HepG2 (cell line): ENCODE results near the gene GRHL1. TPM values are rescaled to one million over a fixed set of nuclear protein-coding genes. Genes with fewer than 3 reads are reported as not detected.

Experiments
- ATAC-seq: fragments of 200-7000 bp; cut with Tn5 transposase; 3 replicates; pipeline ENCODE4 v1.9.1; 2020; ENCODE audit warnings: mild to moderate bottlenecking, moderate library complexity
- BruUV-seq: library from RNA; stranded (reverse); fragments of 400-500 nt; replicated peaks from 2 replicates; lab custom pipeline; 2021; lab: Mats Ljungman, UMichigan
- CTCF ChIA-PET: fragments of 300-600 bp; formaldehyde crosslinking; extraction: SDS; loops from one replicate; lab custom pipeline; 2021; ENCODE audit warnings: low total read pairs, inconsistent platforms, low intra/inter-chr PET ratio; lab: Yijun Ruan, JAX
- POLR2A ChIA-PET: fragments of 350-600 bp; sonication (Branson Sonifier 250); formaldehyde crosslinking; loops from one replicate; lab custom pipeline; 2020; ENCODE audit warnings: antibody characterized with exemption, inconsistent platforms; lab: Yijun Ruan, JAX
- DNase-seq: peaks from one replicate; pipeline ENCODE4 v3.0.0-alpha.2; 2015; ENCODE audit warnings: low spot score
- FAIRE-seq: peaks from 3 replicates; lab custom pipeline; 2011; peaks lifted over from hg19 to GRCh38; lab: Jason Lieb, UNC
- H2AFZ ChIP-seq: one replicate; pipeline ENCODE4 v1.6.1; 2011; ENCODE audit warnings: low read length, inconsistent platforms
- H3K27ac ChIP-seq: fragments of 300-600 bp; 3 replicates; pipeline ENCODE4 v1.8.0; 2011; ENCODE audit warnings: mixed run types, mild to moderate bottlenecking, mixed read lengths, low read length, inconsistent platforms; ENCODE audit not compliant: insufficient read depth; ENCODE audit errors: extremely low read length
- H3K27me3 ChIP-seq, 2 experiments: fragments of 200-600 bp in 1 of 2; 2 replicates in 1 of 2; 3 replicates in 1 of 2; pipeline versions ENCODE4 v1.6.0 to v1.8.0; 2011; ENCODE audit warnings: low read length in 2 of 2, mild to moderate bottlenecking in 2 of 2, moderate library complexity in 2 of 2, inconsistent platforms in 1 of 2; ENCODE audit not compliant: insufficient read depth in 2 of 2, control insufficient read depth in 1 of 2
- H3K36me3 ChIP-seq, 2 experiments: fragments of 200-600 bp in 1 of 2; replicated peaks in 1 of 2; 2 replicates in 1 of 2; 3 replicates in 1 of 2; pipeline versions ENCODE4 v1.5.1 to v1.8.0; 2011; ENCODE audit warnings: low read length in 2 of 2, inconsistent platforms in 1 of 2; ENCODE audit not compliant: insufficient read depth in 2 of 2, control insufficient read depth in 1 of 2
- H3K4me1 ChIP-seq: 2 replicates; pipeline ENCODE4 v1.5.1; 2012; ENCODE audit warnings: low read length, inconsistent platforms; ENCODE audit not compliant: insufficient read depth
- H3K4me2 ChIP-seq: 2 replicates; pipeline ENCODE4 v1.6.0; 2011; ENCODE audit warnings: low read depth, low read length, inconsistent platforms
- H3K4me3 ChIP-seq, 3 experiments: fragments of 200-600 bp in 1 of 3; sonication (generic), shearing (Covaris generic) in 1 of 3; replicated peaks in 1 of 3; 2 replicates each; pipeline ENCODE4 v1.5.1; 2011 to 2016; ENCODE audit warnings: low read length in 3 of 3, inconsistent platforms in 2 of 3, low read depth in 2 of 3, mild to moderate bottlenecking in 2 of 3, control low read depth in 1 of 3, mixed read lengths in 1 of 3; ENCODE audit not compliant: insufficient read depth in 1 of 3
- H3K79me2 ChIP-seq: one replicate; pipeline ENCODE4 v1.6.1; 2011; ENCODE audit warnings: low read length, inconsistent platforms; ENCODE audit not compliant: insufficient read depth
- H3K9ac ChIP-seq: 2 replicates; pipeline ENCODE4 v1.6.0; 2011; ENCODE audit warnings: mild to moderate bottlenecking, low read depth, low read length, inconsistent platforms; ENCODE audit not compliant: insufficient read depth
- H3K9me3 ChIP-seq: 2 replicates; pipeline ENCODE4 v1.5.1; 2012; ENCODE audit warnings: mild to moderate bottlenecking, low read length
- H4K20me1 ChIP-seq: 2 replicates; pipeline ENCODE4 v1.6.0; 2011; ENCODE audit warnings: inconsistent platforms, mild to moderate bottlenecking, low read length, moderate library complexity; ENCODE audit not compliant: insufficient read depth
- ATRX ChIP-seq: sonication (generic); formaldehyde crosslinking; IDR thresholded peaks from 2 replicates; pipeline ENCODE4 v1.4.0; 2020; ENCODE audit warnings: missing genetic modification reagents, borderline replicate concordance
- CEBPB ChIP-seq: IDR thresholded peaks from 2 replicates; pipeline ENCODE4 v1.6.1; 2011; ENCODE audit warnings: low read depth, low read length, improper control_type of control experiment, borderline replicate concordance
- CENPX ChIP-seq: sonication (generic); formaldehyde crosslinking; IDR thresholded peaks from 2 replicates; pipeline ENCODE4 v1.9.0; 2021; ENCODE audit warnings: mild to moderate bottlenecking, missing genetic modification reagents, moderate library complexity
- FOSL1 ChIP-seq: sonication (generic); formaldehyde crosslinking; IDR thresholded peaks from 2 replicates; pipeline ENCODE4 v1.9.0; 2021; ENCODE audit warnings: missing genetic modification reagents, borderline replicate concordance
- KDM5A ChIP-seq: fragments of 200-600 bp; sonication (generic); IDR thresholded peaks from 2 replicates; pipeline ENCODE4 v1.7.0; 2018; ENCODE audit warnings: antibody characterized with exemption, mild to moderate bottlenecking, low read length, borderline replicate concordance
- SP140L ChIP-seq: sonication (generic); formaldehyde crosslinking; IDR thresholded peaks from 2 replicates; pipeline ENCODE4 v1.4.0; 2020; ENCODE audit warnings: missing genetic modification reagents, borderline replicate concordance
- THAP11 ChIP-seq: IDR thresholded peaks from 2 replicates; pipeline ENCODE4 v1.6.1; 2016; ENCODE audit warnings: missing biosample characterization, missing genetic modification reagents
- ZC3H13 ChIP-seq: sonication (generic); formaldehyde crosslinking; IDR thresholded peaks from 2 replicates; pipeline ENCODE4 v1.8.1; 2023; ENCODE audit warnings: mild to moderate bottlenecking, missing genetic modification reagents, moderate library complexity
- ZNF205 ChIP-seq: IDR thresholded peaks from 2 replicates; pipeline ENCODE4 v1.6.1; 2018; ENCODE audit warnings: missing biosample characterization, missing genetic modification reagents
- ZSCAN25 ChIP-seq: sonication (generic); formaldehyde crosslinking; IDR thresholded peaks from 2 replicates; pipeline ENCODE4 v1.8.0; 2022; ENCODE audit warnings: mild to moderate bottlenecking, missing genetic modification reagents
- WGBS: methylation state at CpG from one replicate; pipeline ENCODE4 v1.1.6; 2017; ENCODE audit warnings: low lambda C conversion rate; 5-methylcytosine and 5-hydroxymethylcytosine counted together
- in situ Hi-C: cut with HindIII; loops from 2 replicates; pipeline ENCODE4 v1.10.0; 2017; ENCODE audit warnings: low pct_unique_long_range_greater_than_20kb; ENCODE audit not compliant: extremely low pct_ligation_motif_present
- intact Hi-C: fragments of 100-400 bp; cut with micrococcal nuclease; formaldehyde crosslinking; loops from one replicate; pipeline ENCODE4 v1.10.0; 2022; ENCODE audit not compliant: unreplicated experiment
- polyA plus RNA-seq, 8 experiments: library from polyadenylated mRNA; depleted of rRNA in 3 of 8; stranded (reverse) in 7 of 8; unstranded in 1 of 8; fragments of >200 nt; fragmentation: Illumina TruSeq in 4 of 8; extraction: Trizol in 4 of 8; gene quantifications; 2 replicates each; pipeline versions ENCODE4 v1.2.1 to v1.2.3, GENCODE V29; 2011 to 2016; ENCODE audit warnings: low read depth in 4 of 8, missing spikeins in 1 of 8, mixed read lengths in 1 of 8; ENCODE audit not compliant: insufficient read depth in 1 of 8
- total RNA-seq, 5 experiments: library from RNA; depleted of rRNA; stranded (reverse); fragments of >200 nt; fragmentation: Illumina TruSeq; extraction: Trizol; gene quantifications; 2 replicates each; pipeline ENCODE4 v1.2.3, GENCODE V29; 2016; ENCODE audit warnings: low read depth in 1 of 5

GRHL1 gene
- total and polyA plus RNA-seq, 2 of the 13 experiments (the other 11 are each of a cell fraction or from before 2014, with no cell fraction given), result 9.3 to 12.0 TPM

DNA sequence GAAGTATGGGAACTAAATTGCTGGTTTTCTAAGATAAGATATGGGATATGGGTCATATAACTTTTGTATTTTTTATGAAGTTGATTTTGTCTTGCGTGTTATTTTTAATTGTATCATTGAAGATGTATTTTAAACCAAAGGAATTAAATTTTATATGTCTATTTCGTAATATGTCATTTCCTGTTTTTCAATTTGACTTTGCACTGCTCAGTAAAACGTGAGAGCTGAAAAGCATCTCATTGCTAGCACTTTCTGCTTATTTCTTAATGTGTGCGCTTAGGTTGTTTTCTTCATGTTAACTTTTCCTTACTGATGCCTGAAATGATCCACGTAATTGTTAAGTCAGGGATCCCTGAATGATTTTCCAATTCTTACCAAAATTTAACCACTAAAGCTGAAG is 50.6 kb downstream of the GRHL1 start:
- H4K20me1 ChIP-seq, result no peaks in the 10 kb centered on the region
- no peak for ATAC-seq
- H3K4me3 ChIP-seq, result no peak overlapping the region
- no peak overlapping the region for H3K27ac ChIP-seq
- intact Hi-C loops, result no loop called here
- 81% methylated on average over 5 of the region's 5 CpGs for WGBS
- in situ Hi-C loops, result no loop called here
- H3K9me3 ChIP-seq, result no peaks in the 10 kb centered on the region
- H3K27me3 ChIP-seq, result no peaks in the 10 kb centered on the region
- H3K4me2 ChIP-seq, result no peak overlapping the region
- ChIA-PET POLR2A (no interaction called here), CTCF (no interaction called here)
- H3K79me2 ChIP-seq, result no peaks in the 10 kb centered on the region
- TF ChIP-seq CENPX (CRISPR knock-in tag) (no peak), CEBPB (peak; percentile 53; the same call in 1 of the 2 replicates), ATRX (no peak), ZC3H13 (CRISPR knock-in tag) (no peak), SP140L (CRISPR knock-in tag) (no peak), KDM5A (no peak), THAP11 (no peak)
- BruUV-seq, result no TSS peak
- no peak for DNase-seq
- H3K36me3 ChIP-seq, result peaks cover 9 to 32% of the 10 kb centered on the region in 2 experiments; a peak in 3 of 5 replicates
- FAIRE-seq, result no peak
- H2AFZ ChIP-seq, result no peak overlapping the region
- no peaks in the 10 kb centered on the region for H3K4me1 ChIP-seq
- no peak overlapping the region for H3K9ac ChIP-seq

GRCh38 chr2:10002681-10003080 is 51.2 kb downstream of the GRHL1 start:
- H3K79me2 ChIP-seq, result no peaks in the 10 kb centered on the region
- ATAC-seq (no peak), DNase-seq (no peak), FAIRE-seq (no peak)
- H3K4me1 ChIP-seq, result peaks cover 3% of the 10 kb centered on the region
- ChIA-PET POLR2A (no interaction called here), CTCF (no interaction called here)
- WGBS, result 96% methylated on average over 9 of the region's 9 CpGs
- in situ Hi-C loops (no loop called here), intact Hi-C loops (no loop called here)
- no peak for TF ChIP-seq ZSCAN25
- TF ChIP-seq ZNF205 (CRISPR knock-in tag), result no peak
- no peak for TF ChIP-seq FOSL1
- H3K9ac ChIP-seq, result no peak overlapping the region
- no peak overlapping the region for H2AFZ ChIP-seq
- no peak overlapping the region for H3K4me2 ChIP-seq
- H3K9me3 ChIP-seq, result no peaks in the 10 kb centered on the region
- no TSS peak for BruUV-seq
- H3K4me3 ChIP-seq, result no peak overlapping the region
- no peak overlapping the region for H3K27ac ChIP-seq
- H3K36me3 ChIP-seq, result peaks cover 9 to 29% of the 10 kb centered on the region in 2 experiments; a peak in 3 of 5 replicates
- no peaks in the 10 kb centered on the region for H4K20me1 ChIP-seq
- no peaks in the 10 kb centered on the region for H3K27me3 ChIP-seq
